Activated gamma-delta T cell (primary cell): ENCODE measurements around the gene SNED1.

Experiments
- DNase-seq: peaks from one replicate; lab custom pipeline; 2025; lab: John Stamatoyannopoulos, UW

Gene SNED1

DNA sequence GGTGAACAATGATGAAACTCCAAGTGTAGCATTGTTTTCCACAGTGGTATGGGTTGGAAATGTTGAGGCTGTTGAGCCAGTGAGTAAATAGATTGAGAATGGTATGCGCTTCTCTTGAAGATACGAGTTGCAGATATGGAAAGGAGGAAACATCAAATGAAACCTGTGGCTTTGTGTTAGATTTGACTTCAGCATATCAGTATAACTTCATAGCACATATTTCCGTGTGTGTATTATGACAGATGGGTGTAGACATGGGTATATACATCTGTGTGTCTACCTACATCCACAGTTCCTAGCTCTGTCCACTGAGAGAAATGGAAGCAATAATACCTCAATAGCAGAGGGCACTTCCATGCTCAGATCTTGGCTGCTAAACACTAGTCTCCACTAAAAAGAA, 8.0 kb downstream of the SNED1 start:
- DNase-seq = no peak

DNA sequence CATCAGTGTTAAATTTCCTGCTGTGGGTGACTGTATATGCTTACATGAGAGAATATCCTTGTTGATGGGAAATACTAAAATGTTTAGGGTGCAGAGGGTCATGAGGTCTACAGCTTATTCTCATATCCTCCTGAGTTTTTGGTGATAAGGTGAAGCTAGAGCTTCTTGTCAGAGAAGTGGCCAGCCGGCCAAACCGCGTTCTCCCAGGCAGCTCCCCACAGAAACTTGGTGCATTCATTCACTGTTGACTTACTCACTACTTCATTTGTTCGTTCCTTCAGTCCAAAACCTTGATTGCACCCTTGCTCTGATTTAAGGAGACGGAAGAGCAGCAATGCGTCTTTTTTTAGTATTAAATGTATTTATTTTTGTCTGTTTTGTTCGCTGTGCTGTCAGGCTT, 8.7 kb downstream of the SNED1 start:
- no peak for DNase-seq

DNA sequence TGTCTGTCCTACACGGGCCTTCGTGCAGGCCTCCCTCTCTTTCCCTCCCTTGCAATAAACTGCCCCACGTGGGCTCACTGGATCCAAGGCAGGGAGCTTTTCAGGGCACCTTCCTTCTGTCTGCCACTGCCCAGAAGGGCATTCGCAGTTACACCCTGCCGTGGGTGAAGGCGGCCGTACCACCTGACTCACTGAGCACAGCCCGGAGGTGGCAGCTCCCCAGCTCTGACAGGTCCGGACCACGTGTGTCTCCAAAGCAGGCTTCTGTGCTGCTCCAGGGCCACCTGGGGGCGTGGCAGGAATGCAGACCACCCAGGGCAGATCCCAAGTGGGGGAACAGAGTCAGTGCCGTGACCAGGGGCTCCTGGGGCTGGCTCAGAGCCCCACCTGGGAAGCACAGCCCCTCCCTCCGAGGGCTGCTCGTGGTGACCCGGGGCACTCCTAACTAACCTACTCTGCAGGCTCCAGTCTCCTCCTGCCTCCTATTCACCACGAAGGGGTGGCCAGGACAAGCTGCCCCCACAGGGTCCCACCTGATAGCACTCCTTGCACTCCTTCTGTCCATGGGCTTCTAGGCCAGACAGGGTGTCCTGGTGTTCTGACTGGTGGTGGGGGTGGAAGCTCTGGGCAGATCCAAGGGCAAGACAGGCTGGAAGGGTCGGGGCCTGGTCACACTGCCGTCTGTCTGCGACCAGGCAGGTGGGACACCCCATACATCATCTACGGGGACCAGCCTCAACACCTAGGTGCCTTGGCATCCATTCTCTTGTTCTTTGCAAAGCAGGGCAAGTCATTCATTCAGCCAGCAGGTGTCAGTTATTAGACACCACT, 9.7 kb downstream of the SNED1 start:
- DNase-seq = no peak

DNA sequence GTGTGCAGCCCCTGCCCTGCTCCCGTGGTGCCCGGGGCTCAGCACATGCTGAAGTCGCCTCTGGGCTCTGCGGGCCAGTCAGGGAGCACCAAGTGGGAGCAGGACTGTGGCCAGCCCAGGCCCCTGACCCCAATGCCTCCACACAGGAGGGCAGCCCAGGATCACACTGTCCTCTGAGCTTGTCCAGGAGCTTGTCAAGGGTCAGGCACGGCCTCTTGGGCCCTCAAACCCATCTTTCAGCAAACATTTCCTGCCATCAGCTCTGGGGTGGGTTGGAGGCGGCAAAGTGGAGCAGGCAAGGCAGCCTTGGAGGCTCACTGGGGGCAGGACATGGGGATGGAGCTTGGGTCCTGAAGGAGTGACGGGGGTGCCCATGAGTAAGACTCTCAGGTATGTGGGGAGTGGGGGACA, 10.3 kb downstream of the SNED1 start:
- no peak for DNase-seq

DNA sequence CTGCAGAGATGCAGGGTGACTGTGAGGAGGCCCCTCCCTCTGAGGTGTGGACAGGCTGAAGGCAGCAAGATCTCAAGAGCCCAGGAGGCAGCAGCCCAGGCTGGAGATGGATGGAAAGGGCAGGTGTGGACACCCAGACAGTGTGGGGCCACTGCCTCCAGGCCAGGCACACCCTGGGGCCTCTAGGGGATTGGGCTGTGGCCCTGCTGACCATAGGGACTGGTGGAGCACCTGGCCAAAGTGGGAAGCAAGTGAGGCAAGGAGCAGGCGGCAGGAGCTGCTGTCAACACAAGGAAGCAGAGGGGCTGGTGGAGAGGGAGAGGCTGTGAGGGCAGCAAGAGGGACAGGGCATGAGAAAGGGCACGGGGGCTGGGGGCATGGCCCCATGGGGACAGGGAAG, 10.8 kb downstream of the SNED1 start:
- DNase-seq = no peak

DNA sequence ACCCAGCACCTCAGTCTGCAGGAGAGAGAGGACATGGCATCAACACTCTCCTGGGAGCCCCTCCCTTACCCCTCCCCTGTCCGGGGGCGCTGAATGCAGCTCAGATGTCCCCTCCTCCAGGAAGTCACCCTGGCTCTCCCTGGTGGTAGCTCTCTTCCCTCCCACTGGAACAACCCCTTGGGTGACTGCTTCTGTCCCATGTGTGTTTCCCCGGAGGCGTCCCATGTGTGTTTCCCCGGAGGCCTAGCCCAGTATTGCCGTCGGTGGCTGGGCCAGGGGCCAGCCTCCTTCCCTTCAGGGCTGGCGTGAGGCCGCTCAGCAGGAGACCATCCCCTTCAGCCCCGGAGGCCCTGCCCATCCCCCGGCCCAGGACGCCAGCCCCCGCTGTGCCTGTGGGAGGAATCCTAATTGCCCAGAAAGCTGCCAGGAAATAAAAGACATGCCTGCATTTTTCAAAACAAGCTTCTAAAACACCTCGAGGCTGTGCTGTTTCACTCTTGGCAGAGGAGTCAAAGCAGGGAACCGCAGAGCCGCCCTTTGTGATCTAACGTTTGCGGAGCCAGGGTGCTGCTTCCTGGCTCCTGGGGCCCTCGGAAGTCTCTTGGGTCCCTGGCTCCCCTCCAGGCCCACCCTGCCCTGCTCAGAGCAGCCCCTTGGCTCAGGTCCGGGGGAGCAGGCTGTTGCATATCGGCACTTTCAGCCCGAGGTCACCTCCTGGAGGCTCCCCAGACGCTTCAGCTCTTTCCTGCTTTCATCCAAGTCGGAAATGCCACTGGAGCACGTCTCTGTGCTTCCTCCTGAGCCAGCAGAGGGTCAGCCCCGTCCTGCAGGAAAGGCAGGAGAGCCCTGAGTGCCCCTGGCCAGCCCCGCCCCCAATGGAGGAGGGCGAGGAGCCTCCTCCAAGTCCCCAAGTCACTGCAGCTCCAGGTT, 11.4 kb downstream of the SNED1 start:
- no peak for DNase-seq

DNA sequence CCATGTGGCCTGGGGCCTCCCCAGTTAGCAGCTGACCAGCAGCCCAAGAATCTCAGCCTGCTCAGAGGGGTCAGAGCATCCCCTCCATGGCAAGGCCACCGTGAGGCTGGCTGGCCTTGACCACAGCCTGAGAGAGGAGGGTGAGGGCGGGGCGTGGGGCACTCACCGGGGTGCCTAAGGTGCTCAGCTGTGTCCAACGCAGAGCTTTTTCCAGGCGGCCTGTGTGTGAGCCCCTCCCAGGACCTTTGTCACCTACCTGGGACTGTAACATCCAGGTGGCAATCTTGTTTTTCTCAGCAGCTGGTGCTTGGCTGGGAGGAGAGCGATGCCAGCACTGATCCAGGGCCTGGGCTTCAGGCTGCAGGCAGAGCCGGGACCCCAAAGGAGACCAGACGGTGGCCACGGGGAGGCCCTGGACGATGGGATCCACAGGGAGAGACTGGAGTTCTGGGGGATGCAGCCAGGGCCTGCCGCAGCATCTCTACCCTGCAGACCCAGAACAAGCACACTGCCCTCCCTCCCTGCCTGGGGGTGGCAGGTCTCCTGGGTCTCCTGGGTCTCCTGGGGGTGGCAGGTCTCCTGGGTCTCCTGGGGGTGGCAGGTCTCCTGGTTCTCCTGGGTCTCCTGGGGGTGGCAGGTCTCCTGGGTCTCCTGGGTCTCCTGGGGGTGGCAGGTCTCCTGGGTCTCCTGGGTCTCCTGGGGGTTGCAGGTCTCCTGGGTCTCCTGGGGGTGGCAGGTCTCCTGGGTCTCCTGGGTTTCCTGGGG, 12.3 kb downstream of the SNED1 start:
- DNase-seq = no peak

DNA sequence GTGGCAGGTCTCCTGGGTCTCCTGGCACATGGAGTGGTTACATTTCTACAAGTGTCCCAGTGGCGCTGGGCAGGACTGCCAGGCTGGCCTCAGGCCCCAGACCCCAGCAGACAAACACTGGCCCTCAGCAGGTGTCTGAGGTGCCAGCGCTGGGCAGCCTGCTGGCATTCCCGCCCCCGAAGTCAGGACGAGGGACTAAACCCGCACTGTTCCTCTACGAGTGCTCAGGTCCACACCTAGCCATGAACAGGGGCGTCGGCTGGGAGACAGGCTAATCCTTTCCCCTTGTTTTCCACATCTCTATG, 12.8 kb downstream of the SNED1 start:
- DNase-seq = no peak

DNA sequence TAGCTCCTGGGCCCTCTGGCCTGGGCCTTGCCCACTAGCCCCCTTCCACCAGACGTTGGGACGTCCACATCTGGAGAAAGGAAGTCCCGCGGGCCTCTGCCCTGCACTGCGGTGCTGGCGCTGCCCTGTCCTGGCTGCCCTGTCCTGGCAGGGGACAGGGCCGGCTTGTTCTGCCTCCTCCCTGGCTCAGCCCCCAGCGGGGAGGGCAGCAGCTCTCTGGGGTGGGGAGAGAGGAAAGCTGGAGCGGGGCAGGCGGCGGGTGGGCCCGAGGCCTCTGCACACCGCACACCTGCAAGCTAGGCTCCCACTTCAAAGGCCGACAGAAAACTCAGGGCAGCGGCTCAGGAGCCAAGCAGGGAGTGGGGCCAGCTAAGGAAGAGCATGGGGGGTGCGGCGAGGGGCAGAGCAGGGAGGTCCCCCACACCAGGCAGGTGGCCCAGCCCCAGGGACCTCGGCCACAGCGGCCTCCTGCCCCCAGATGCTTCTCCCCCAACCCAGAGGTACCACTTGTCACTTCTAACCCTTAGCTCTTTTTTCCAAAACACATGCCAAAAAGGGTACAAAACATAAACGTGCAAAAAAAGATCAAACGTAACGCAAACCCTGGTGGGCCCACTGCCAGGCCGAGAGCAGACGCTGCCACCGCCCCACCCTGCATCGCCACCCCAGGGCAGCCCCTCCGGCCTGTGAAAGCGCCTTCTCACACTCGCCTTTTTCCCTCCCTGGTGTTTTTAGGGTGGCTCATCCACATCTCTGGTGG, 13.5 kb downstream of the SNED1 start:
- no peak for DNase-seq

DNA sequence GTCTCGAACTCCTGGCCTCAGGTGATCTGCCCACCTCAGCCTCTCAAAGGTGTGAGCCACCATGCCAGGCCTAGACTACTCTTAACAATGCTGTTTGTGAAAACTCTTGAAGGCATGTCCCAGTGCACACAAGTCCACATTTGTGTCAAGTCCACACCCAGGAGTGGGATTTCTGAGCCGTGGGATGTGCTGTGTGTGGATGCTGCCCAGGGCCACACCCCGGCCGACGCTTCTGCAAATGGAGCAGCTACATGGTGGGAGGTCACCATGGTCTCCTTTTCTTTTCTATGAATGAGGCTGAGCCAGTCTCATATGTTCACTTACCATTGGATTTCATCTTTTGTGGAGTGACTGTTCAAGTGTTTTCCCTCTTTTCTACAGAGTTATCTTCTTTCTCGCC, 15.8 kb downstream of the SNED1 start:
- DNase-seq = no peak

DNA sequence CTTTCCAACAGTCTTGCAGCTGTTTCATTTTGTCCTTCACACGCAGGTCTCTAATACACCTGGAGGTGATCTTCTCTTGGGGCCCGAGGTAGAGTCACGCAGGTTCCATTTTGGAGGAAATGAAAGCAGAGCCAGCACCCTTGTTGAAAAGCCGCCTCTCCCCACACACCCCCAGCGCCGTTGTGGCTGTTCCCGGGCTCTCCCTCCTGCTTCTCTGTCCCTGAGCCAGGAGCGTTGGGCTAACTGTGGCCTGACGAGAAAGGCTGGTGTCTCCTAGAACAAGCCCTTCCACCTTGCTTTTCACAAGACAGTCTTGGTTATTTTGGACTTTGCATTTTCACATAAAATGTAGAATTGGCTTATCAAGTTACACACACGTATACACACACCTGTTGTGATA, 16.3 kb downstream of the SNED1 start:
- DNase-seq = no peak

DNA sequence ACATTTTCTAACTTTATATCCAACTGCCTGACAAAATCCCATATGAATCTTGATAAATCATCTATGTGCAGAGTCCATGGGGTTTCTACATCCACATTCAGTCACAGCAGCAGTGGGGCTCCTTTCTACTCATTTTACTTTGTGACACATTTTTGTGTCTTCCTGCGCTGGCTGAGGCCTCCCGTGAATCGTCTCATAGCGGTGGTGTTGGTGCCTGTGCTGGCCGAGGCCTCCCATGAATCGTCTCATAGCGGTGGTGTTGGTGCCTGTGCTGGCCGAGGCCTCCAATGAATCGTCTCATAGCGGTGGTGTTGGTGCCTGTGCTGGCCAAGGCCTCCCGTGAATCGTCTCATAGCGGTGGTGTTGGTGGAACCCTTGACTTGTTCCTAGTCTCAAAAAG, 17.0 kb downstream of the SNED1 start:
- no peak for DNase-seq

DNA sequence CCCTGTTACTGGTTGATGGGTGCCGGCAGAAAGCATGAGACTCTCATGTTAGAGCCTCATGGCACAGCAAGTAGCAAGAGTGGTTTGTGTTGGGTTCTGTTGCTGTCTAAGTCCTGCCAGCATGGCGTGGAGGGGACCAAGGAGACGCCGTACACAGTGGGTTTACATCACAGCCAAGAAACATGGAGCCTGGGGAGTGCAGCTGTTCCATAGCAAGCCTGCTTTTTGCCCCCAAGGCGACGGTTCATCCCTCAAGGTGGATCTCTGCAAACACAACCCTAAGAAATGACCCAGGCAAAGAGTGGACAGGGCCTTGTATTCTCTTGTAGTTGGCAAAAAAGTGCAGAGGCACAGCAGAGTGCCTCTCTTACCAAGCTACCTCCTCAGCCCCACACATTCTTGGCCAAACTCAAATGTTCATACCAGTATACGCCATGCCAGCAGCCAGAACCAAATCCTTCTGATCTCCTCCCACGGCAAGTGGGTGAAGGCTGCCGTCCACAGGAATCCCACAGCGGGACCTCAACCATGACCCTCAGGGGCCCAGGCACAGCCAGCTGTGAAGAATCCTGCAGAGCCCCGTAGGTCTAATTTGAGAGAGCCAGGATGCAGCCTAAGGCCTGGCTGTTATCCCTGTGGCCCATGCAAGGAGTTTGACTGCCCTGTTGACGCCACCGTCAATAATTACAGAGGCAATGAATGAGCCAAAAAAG, 19.0 kb downstream of the SNED1 start:
- DNase-seq = no peak

DNA sequence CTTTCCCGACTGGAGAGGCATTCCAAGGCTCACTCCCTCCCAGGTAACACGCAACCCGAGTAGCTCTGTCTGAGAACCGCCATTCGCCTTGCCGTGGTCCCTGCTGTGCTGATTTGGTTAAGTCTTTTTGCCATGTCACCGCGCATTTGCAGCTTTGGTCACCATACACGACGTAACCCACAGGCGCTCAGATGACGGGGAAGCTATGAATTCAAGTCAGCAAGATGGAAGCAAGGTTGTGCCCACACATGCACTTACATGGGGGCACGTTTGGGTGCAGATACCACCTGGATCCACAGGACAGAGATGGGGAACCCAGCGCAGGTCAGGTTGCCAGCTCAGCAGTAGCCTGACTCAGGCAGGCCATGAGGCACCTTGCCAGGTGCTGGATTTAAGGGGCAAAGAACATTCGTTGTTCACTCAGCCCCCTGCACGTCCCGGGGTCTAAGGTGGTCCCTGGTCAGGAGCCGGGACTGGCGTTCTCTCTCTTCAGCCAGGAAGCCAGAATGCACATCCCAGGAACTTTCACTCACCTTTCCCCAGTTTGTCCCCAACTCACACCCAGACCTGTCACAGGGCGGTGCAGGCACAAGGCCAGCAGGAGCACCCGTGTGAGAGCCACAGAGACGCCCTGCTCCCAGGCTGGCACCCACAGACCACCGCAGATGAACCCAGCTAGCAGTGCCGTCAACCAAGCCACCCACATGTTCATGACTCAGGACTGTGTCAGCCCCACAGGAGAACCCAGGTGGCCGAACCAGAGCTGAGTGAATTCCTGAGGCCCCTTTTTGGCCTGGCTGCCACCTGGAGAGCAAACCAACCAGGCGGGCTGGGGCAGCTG, 19.9 kb downstream of the SNED1 start:
- DNase-seq = no peak

DNA sequence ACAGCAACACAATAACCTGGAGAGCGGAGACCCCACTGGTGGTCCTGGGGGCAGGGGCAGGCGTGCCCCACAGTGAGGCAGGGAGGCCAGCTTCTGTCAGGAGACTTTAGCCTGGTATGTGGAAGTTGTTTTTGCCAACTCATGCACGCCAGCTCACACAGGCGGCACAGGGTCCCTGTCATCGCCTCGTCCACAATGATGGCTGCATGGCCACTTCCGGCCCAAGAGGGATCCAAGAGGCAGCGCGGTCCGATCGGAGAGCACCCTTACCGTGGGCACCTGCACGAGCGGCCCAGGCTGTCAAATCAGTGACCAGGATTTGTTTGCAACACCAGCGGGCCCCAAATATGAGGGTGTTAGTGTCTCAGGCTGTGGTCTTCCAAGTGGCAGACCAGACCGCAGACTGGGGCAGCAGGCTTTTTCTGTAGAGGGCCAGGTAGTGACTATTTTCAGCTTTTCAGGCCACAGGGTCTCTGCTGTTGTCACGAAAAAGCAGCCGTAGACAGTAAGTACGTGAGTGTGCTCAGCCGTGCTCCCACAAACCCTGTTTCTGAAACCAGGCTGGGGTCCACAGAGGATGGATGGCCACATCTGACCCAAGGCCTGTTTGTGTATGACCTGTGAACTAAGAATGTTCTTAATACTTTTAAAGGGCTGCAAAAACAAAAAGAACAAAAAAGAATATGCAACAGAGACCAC, 21.2 kb downstream of the SNED1 start:
- no peak for DNase-seq

DNA sequence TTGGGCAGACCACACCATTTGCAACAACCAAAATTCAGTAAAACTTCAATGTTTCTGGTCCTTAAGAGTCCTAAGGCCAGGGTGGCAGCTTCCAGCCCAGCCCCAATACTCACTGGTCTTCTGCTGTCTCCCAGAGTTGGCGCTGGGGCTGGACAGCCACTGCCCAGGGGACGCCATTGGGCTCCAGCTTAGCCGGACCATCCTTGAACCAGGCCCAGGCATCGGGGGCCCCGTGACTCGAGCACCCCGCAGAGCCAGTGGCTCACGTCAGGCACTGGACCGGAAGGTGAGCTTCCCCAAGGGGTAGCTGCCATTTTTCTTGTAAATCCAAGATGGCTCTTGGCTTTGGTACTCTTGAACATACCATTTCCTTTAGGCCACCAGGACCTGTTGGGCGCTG, 21.8 kb downstream of the SNED1 start:
- DNase-seq = no peak

DNA sequence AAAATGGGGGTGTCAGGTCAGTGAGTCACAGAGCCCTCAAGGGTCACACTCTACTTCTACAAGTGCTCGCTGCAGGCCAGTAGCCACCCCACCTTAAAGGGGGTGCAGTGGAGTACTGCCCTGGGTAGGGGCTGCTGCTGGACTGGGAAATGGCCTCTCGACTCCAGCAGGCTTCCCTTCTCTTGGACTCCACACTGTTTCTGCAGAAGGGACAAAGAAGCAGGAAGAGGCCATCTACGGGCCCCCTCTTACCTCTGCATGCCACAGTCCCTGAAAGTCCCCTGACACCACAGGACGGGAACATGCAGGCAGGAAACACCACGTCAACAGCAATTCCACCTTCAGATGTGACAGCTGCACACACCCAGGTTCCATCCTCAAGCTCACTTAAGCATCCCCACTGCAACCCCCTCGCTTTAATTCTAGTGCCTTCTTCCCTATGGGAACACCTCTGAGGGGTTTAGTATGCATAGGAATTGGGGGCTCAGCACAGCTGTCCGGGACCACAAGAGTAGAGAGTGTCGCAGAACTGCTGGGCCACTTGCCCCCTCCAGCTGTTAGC, 22.3 kb downstream of the SNED1 start:
- no peak for DNase-seq

DNA sequence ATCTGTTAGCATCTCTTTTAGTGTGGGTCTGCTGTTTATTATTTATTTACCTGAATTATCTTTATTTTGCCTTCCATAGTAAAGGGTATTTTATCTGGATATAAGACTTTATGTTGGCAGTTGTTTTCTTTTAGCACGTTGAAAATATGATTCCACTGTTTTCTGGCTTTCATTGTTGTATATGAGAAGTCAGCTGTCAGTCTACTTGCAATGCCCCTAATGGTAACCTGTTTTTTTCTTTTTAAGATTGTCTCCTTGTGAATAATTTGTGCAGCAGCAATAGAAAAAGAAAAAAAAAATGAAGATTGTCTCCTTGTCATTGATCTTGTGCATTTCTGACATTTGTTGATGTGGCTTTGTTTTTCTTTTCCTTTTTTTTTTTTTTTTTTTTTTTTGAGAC, 27.2 kb downstream of the SNED1 start:
- no peak for DNase-seq

DNA sequence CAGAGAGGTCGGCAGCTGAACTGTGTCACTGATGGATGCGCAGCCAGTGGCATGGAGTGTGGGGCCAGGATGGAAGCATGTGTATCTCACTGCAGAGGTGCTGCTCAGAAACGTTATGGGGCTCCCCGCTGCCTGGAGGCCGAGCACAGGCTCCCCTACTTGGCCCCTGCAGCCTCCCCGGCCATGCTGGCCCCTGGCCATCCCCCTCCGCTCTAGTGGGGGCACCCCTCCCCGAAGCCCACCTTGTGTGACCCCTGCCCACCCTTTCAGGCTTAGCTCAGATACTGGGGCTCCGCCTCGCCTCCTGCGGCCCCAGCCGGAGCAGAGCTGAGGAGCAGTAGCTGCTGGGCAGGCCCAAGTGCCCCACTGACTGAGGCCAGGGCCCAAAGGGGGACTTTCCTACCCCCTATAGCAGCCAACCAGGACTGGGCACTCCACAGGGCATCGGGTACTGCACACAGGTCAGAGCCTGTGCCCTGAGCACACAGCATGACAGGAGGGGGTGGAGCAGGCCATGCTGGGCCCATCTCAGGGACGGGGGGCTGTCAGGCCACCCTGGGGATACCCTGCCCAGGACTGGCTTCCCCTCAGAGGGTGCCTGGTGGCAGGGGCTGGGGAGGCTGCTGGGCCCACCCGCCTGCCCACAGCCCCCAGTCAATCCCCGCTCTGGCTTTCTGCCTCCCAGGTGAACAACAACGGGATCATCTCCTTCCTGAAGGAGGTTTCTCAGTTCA, 31.3 kb downstream of the SNED1 start:
- DNase-seq = no peak
